Tibial nerve (tissue), 4 donors: ENCODE measurements around the gene DDX59.

Experiments
- CTCF ChIP-seq, 5 experiments: fragments of 200-600 bp in 3 of 5; fragments of 450-650 bp in 2 of 5; sonication (generic) in 3 of 5; IDR thresholded peaks; one replicate each; pipeline ENCODE4 v1.5.1; 2016 to 2019; ENCODE audit warnings: antibody characterized with exemption in 5 of 5, mild to moderate bottlenecking in 3 of 5, moderate library complexity in 2 of 5
- EP300 ChIP-seq, 2 donors: sonication (generic); formaldehyde crosslinking; IDR thresholded peaks; one replicate each; pipeline ENCODE4 v1.6.1; 2017; ENCODE audit warnings: antibody characterized with exemption in 2 of 2, mild to moderate bottlenecking in 1 of 2
- POLR2A ChIP-seq, 2 donors: fragments of 450-650 bp; IDR thresholded peaks; one replicate each; pipeline ENCODE4 v1.6.1; 2017; ENCODE audit warnings: antibody characterized with exemption in 2 of 2, mild to moderate bottlenecking in 2 of 2, moderate library complexity in 2 of 2

GRCh38 chr1:200707116-200707515 is 37.4 kb upstream of the DDX59 start:
- no peak for TF ChIP-seq EP300 (IDR thresholded peaks at IDR 0.05)
- no peak for TF ChIP-seq POLR2A (IDR thresholded peaks at IDR 0.05)
- TF ChIP-seq CTCF (IDR thresholded peaks at IDR 0.05) = no peak
